ENCODE data around the gene COBLL1.

DNA sequence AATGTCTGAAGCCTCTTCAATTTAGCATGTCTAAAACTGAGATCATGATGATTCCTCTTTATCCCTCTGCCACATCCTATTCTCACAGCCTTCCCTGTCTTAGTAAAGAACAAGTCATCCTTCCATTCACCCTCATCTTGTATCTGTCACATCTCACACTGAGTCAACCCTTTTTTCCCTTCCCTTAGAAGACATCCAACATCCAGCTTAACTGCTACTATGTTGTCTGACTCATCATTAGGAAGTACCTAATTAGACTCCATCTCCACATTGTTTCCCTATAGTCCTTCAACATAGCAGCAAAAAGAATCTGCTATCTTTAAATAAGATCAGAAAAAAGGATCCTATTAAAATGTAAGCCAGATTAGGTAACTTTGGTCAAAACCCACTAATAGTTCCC, 135.1 kb downstream of the COBLL1 start:
- TF ChIP-seq, protein P1, sequence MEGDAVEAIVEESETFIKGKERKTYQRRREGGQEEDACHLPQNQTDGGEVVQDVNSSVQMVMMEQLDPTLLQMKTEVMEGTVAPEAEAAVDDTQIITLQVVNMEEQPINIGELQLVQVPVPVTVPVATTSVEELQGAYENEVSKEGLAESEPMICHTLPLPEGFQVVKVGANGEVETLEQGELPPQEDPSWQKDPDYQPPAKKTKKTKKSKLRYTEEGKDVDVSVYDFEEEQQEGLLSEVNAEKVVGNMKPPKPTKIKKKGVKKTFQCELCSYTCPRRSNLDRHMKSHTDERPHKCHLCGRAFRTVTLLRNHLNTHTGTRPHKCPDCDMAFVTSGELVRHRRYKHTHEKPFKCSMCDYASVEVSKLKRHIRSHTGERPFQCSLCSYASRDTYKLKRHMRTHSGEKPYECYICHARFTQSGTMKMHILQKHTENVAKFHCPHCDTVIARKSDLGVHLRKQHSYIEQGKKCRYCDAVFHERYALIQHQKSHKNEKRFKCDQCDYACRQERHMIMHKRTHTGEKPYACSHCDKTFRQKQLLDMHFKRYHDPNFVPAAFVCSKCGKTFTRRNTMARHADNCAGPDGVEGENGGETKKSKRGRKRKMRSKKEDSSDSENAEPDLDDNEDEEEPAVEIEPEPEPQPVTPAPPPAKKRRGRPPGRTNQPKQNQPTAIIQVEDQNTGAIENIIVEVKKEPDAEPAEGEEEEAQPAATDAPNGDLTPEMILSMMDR (IDR thresholded peaks at IDR 0.05; ENCODE audit: low read length), result no peak
- TF ChIP-seq EZH2 (IDR thresholded peaks at IDR 0.05; ENCODE audit: borderline replicate concordance, low read length), result no peak

Measured in OCI-LY1 (cell line).